Activated gamma-delta T cell (primary cell): Measurements from ENCODE around the gene TRIM8.

Experiments used
- DNase-seq: peaks from one replicate; lab custom pipeline; 2025; lab: John Stamatoyannopoulos, UW

TRIM8 gene

DNA sequence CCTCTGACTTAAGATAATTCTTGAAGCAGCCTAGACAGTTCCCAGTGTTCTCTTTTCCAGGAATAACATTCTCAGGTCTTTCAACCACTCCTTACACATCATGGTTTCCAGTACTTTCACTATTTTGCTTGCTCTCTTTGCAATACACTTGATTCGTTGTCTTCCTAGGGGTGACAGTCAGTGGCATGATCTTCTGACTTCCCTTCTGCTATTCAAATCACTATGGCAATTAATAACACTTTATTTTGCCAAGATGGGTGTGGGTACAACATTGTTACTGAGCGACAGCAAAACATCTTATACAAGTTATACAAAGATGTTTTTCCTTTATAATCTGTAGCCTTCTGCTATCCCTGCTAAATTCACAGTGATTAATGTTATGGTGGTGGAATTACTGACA, 54.6 kb downstream of the TRIM8 start:
- no peak for DNase-seq

DNA sequence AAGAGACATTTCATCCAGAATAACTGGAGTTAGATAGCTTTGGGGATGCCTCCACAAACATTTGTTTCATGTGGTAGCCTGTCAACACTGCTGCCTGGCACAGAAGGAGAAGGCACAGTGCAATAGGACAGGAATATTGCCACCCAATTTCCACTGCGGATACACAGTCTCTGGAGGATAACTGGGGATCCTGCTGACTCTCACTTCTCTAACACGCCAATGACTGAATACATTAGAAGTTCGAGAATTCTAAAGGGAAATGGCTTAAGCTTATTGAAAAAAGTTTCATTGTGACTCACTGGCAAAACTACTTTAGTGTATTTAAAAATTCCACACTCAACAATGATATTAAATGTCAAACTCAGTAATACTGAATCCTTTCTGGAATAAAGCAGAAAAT, 57.0 kb downstream of the TRIM8 start:
- DNase-seq: no peak

DNA sequence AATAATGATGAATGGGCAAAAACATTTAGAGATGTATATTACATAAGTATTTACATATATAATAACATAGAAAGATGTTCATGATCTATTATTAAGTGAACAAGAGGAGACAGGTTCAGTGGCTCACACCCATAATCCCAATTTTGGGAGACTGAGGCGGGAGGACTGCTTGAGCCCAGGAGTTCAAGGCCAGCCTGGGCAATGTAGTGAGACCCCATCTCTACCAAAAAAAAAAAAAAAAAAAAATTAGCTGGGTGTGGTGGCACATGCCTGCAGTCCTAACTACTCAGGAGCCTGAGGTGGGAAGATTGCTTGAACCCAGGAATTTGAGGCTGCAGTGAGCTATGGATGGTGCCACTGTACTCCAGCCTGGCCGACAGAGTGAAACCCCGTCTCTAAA, 57.5 kb downstream of the TRIM8 start:
- DNase-seq: no peak

DNA sequence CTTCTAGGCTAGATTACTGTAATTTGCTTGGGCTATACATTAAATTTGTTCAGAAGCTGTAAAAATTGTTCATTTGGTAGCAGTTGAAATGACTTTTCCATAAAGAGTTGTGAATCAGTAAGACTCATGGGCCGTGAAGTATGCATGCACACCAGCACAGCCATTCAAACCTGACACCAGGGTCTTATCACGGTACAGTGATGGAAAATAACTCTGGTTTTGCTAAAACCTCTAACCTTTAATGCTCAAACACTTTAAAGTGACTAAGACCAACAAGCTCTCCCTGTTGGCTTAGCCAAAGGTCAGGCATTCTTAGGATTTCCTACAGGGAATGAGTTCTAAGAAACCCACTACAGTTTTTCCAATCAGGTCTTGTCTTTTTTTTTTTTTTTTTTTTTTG, 58.5 kb downstream of the TRIM8 start:
- no peak for DNase-seq

DNA sequence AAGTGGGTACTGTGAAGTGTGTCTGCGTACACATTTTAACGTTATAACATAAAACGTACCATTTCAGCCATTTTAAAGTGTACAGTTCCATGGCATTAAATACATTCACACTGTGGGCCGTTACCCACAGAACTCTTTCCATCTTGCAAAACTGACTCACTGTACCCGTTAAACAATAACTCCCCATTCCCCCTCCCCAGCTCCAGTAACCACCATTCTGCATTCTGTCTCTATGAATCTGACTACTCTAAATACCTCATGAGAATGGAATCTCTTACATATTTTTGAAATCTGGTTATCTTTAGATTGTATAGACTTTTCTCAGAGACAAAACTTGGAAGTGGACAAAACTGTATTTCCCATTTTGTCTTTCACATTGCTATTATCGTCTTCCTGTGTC, 60.6 kb downstream of the TRIM8 start:
- no peak for DNase-seq

DNA sequence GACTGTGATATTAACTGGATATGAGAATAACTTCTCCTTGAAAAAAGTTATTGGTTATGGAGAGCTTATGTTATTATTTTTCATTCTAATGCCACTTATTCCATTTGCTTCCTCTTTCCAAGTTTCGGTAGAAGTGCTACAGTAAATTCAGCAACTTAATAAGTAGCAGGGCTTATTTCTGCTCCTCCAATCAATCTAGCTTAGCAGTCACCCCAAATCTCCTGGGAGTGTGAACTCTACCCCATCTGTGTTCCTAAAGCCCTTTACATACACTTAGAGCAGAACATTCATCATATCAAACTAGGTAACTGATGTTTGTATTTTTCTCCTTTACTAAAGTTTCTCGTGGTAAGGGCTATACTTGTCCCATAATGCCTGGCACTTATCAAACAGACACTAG, 61.3 kb downstream of the TRIM8 start:
- no peak for DNase-seq
